Cardiac muscle cell (in vitro differentiated cells and primary cell): Measurements from ENCODE around the gene MEI4. TPM values are rescaled to one million over a fixed set of nuclear protein-coding genes. Genes with fewer than 3 reads are reported as not detected.

Experiments used
- DNase-seq, 2 donors: peaks; one replicate each; pipeline versions ENCODE4 v3.0.0 to v3.0.0-alpha.2; 2010 to 2017; ENCODE audit warnings: low read depth in 1 of 2, low spot score in 1 of 2
- H3K27ac ChIP-seq: fragments of 200-600 bp; sonication (generic); 2 replicates; pipeline ENCODE4 v1.5.1; 2016
- H3K27me3 ChIP-seq: fragments of 200-600 bp; sonication (generic); 2 replicates; pipeline ENCODE4 v1.6.0; 2016; ENCODE audit warnings: control low read depth
- H3K36me3 ChIP-seq: fragments of 200-600 bp; sonication (generic); 2 replicates; pipeline ENCODE4 v1.5.1; 2016; ENCODE audit warnings: control low read depth
- H3K4me1 ChIP-seq: fragments of 200-600 bp; sonication (generic); 2 replicates; pipeline ENCODE4 v1.8.1; 2017; ENCODE audit warnings: low read depth, mild to moderate bottlenecking, mixed run types
- H3K4me3 ChIP-seq: fragments of 200-600 bp; sonication (generic); 2 replicates; pipeline ENCODE4 v1.5.1; 2016; ENCODE audit warnings: mild to moderate bottlenecking
- H3K9me3 ChIP-seq: fragments of 200-600 bp; sonication (generic); 2 replicates; pipeline ENCODE4 v1.5.1; 2017; ENCODE audit warnings: low read depth, mild to moderate bottlenecking, control low read depth
- CTCF ChIP-seq: IDR thresholded peaks from 2 replicates; pipeline ENCODE4 v1.5.1; 2012; ENCODE audit warnings: low read depth, mild to moderate bottlenecking, low read length
- polyA plus RNA-seq: library from polyadenylated mRNA; unstranded; fragments of >200 nt; fragmentation: Nextera tagmentation; extraction: Ambion mirVana; gene quantifications from 2 replicates; pipeline ENCODE4 v1.2.1, GENCODE V29; 2016
- total RNA-seq: library from RNA; depleted of rRNA; stranded (reverse); fragments of >200 nt; gene quantifications from 2 replicates; pipeline ENCODE4 v1.2.3, GENCODE V29; 2016

The MEI4 gene
- total and polyA plus RNA-seq, 2 experiments from 2014 or later: 0.15 to 0.36 TPM

GRCh38 chr6:77962070-77962469 is 309.2 kb downstream of the MEI4 start:
- H3K9me3 ChIP-seq: no peaks in the 10 kb centered on the region
- H3K36me3 ChIP-seq: no peaks in the 10 kb centered on the region
- no peaks in the 10 kb centered on the region for H3K4me1 ChIP-seq
- no peak for DNase-seq
- no peak for TF ChIP-seq CTCF
- no peak overlapping the region for H3K27ac ChIP-seq
- H3K27me3 ChIP-seq: no peaks in the 10 kb centered on the region
- no peak overlapping the region for H3K4me3 ChIP-seq

GRCh38 chr6:77965449-77965848 is 312.6 kb downstream of the MEI4 start:
- TF ChIP-seq CTCF: no peak
- H3K27me3 ChIP-seq: no peaks in the 10 kb centered on the region
- DNase-seq: no peak
- no peak overlapping the region for H3K27ac ChIP-seq
- no peak overlapping the region for H3K4me3 ChIP-seq
- H3K36me3 ChIP-seq: no peaks in the 10 kb centered on the region
- no peaks in the 10 kb centered on the region for H3K9me3 ChIP-seq
- H3K4me1 ChIP-seq: no peaks in the 10 kb centered on the region

GRCh38 chr6:77972334-77972733 is 319.5 kb downstream of the MEI4 start:
- no peaks in the 10 kb centered on the region for H3K4me1 ChIP-seq
- H3K36me3 ChIP-seq: no peaks in the 10 kb centered on the region
- DNase-seq: no peak

More at GRCh38 chr6:77972334-77972733, 319.5 kb downstream of the MEI4 start:
- H3K27me3 ChIP-seq: no peaks in the 10 kb centered on the region
- TF ChIP-seq CTCF: no peak
- H3K4me3 ChIP-seq: no peak overlapping the region
- H3K9me3 ChIP-seq: no peaks in the 10 kb centered on the region
- no peak overlapping the region for H3K27ac ChIP-seq

Other genes starting within 250 kb of the MEI4 start
- gene HTR1B, start 189.5 kb upstream of the MEI4 start, total RNA-seq: 2.2 and 6.4 TPM in 2 replicates
- gene HTR1B, start 189.5 kb upstream of the MEI4 start, polyA plus RNA-seq: 0.97 and 2.8 TPM in 2 replicates